K562 (cell line): ENCODE results near the gene THBS2. TPM values are rescaled to one million over a fixed set of nuclear protein-coding genes. Genes with fewer than 3 reads are reported as not detected.

Experiments
- ATAC-seq: fragments of 200-7000 bp; cut with Tn5 transposase; 3 replicates; pipeline ENCODE4 v1.9.1; 2020; ENCODE audit warnings: moderate library complexity
- BruUV-seq: library from RNA; stranded (reverse); fragments of 400-500 nt; replicated peaks from 2 replicates; lab custom pipeline; 2021; lab: Mats Ljungman, UMichigan
- CTCF ChIA-PET: fragments of 300-600 bp; formaldehyde crosslinking; extraction: SDS; loops from one replicate; lab custom pipeline; 2021; ENCODE audit warnings: low intra/inter-chr PET ratio; lab: Yijun Ruan, JAX
- POLR2A ChIA-PET: fragments of 300-600, 350-650 bp; sonication (Branson Sonifier 250); formaldehyde crosslinking; extraction: SDS; loops from one replicate; lab custom pipeline; 2021; ENCODE audit warnings: antibody characterized with exemption, inconsistent platforms; lab: Yijun Ruan, JAX
- DNase-seq, 4 experiments: peaks; one replicate each; pipeline versions ENCODE4 v3.0.0 to v3.0.0-alpha.2; 2011 to 2018; ENCODE audit warnings: low spot score in 3 of 4, mixed read lengths in 3 of 4; ENCODE audit errors: extremely low read depth in 1 of 4
- FAIRE-seq: peaks from 2 replicates; lab custom pipeline; 2011; peaks lifted over from hg19 to GRCh38; lab: Jason Lieb, UNC
- H2AFZ ChIP-seq: 2 replicates; pipeline ENCODE4 v1.6.0; 2011; ENCODE audit warnings: low read depth, low read length, control low read depth, inconsistent platforms
- H3K27ac ChIP-seq: fragments of 200-600 bp; 3 replicates; pipeline ENCODE4 v1.8.0; 2011; ENCODE audit warnings: low read depth, mild to moderate bottlenecking, control low read depth, inconsistent platforms, low read length, moderate library complexity, mixed read lengths; ENCODE audit errors: extremely low read depth
- H3K27me3 ChIP-seq, 2 experiments: fragments of 300-600 bp in 1 of 2; 2 replicates in 1 of 2; 3 replicates in 1 of 2; pipeline versions ENCODE4 v1.6.0 to v1.8.0; 2011; ENCODE audit warnings: inconsistent platforms in 2 of 2, low read length in 2 of 2, mild to moderate bottlenecking in 1 of 2, mixed read lengths in 1 of 2, moderate library complexity in 1 of 2; ENCODE audit not compliant: control insufficient read depth in 2 of 2, insufficient read depth in 2 of 2
- H3K36me3 ChIP-seq: fragments of 300-600 bp; 3 replicates; pipeline ENCODE4 v1.8.0; 2011; ENCODE audit warnings: mild to moderate bottlenecking, low read length, inconsistent platforms; ENCODE audit not compliant: control insufficient read depth, insufficient read depth
- H3K4me1 ChIP-seq, 2 experiments: fragments of 200-600 bp in 1 of 2; replicated peaks in 1 of 2; 2 replicates in 1 of 2; 3 replicates in 1 of 2; pipeline versions ENCODE4 v1.5.1 to v1.8.0; 2011; ENCODE audit warnings: inconsistent platforms in 2 of 2, low read length in 2 of 2, mild to moderate bottlenecking in 1 of 2, mixed read lengths in 1 of 2, moderate library complexity in 1 of 2; ENCODE audit not compliant: control insufficient read depth in 2 of 2, insufficient read depth in 2 of 2
- H3K4me2 ChIP-seq: 2 replicates; pipeline ENCODE4 v1.6.1; 2011; ENCODE audit warnings: low read length, control low read depth, inconsistent platforms, mixed read lengths; ENCODE audit not compliant: insufficient read depth
- H3K4me3 ChIP-seq: fragments of 200-600 bp; sonication (generic), shearing (Covaris generic); 2 replicates; pipeline ENCODE4 v1.5.1; 2016; ENCODE audit warnings: control low read depth, inconsistent platforms
- H3K79me2 ChIP-seq: fragments of 200-600 bp; 3 replicates; pipeline ENCODE4 v1.8.0; 2011; ENCODE audit warnings: low read length, inconsistent platforms; ENCODE audit not compliant: control insufficient read depth, insufficient read depth
- H3K9ac ChIP-seq, 2 experiments: 2 replicates each; pipeline versions ENCODE4 v1.6.0 to v1.6.1; 2011; ENCODE audit warnings: low read depth in 2 of 2, low read length in 2 of 2, control low read depth in 1 of 2, inconsistent platforms in 1 of 2, mild to moderate bottlenecking in 1 of 2, mixed read lengths in 1 of 2; ENCODE audit not compliant: insufficient read depth in 1 of 2
- H3K9me1 ChIP-seq: one replicate; pipeline ENCODE4 v1.6.0; 2011; ENCODE audit warnings: inconsistent platforms, mild to moderate bottlenecking, low read length, moderate library complexity; ENCODE audit not compliant: control insufficient read depth, insufficient read depth
- H3K9me3 ChIP-seq: replicated peaks from 2 replicates; pipeline ENCODE4 v1.5.1; 2011; ENCODE audit warnings: low read depth, low read length, inconsistent platforms; ENCODE audit not compliant: control insufficient read depth, insufficient read depth
- H4K20me1 ChIP-seq: replicated peaks from 2 replicates; pipeline ENCODE4 v1.6.1; 2011; ENCODE audit warnings: low read length, inconsistent platforms, mixed read lengths; ENCODE audit not compliant: control insufficient read depth, insufficient read depth
- AFF4 ChIP-seq: sonication (generic); formaldehyde crosslinking; IDR thresholded peaks from 2 replicates; pipeline ENCODE4 v1.8.0; 2023; ENCODE audit warnings: mild to moderate bottlenecking, missing genetic modification reagents
- BHLHE40 ChIP-seq: IDR thresholded peaks from 2 replicates; pipeline ENCODE4 v1.6.1; 2011; ENCODE audit warnings: low read length, improper control_type of control experiment
- FOXJ3 ChIP-seq: sonication (generic); formaldehyde crosslinking; IDR thresholded peaks from 2 replicates; pipeline ENCODE4 v1.4.0; 2020; ENCODE audit warnings: mild to moderate bottlenecking, missing genetic modification reagents
- TARDBP ChIP-seq: fragments of 450-650 bp; IDR thresholded peaks from 2 replicates; pipeline ENCODE4 v1.6.1; 2016
- TRIM24 ChIP-seq, 2 experiments: fragments of 450-650 bp; IDR thresholded peaks; 2 replicates each; pipeline ENCODE4 v1.6.1; 2016
- TSC22D4 ChIP-seq: fragments of 450-650 bp; IDR thresholded peaks from 2 replicates; pipeline ENCODE4 v1.6.1; 2016; ENCODE audit warnings: missing genetic modification characterization, missing biosample characterization, control low read depth
- ZBTB11 ChIP-seq, 3 experiments: fragments of 200-800 bp in 1 of 3; fragments of 250-450 bp in 1 of 3; fragments of 450-650 bp in 1 of 3; sonication (Bioruptor Pico) in 1 of 3; sonication (Bioruptor generic) in 1 of 3; formaldehyde crosslinking in 1 of 3; IDR thresholded peaks; 2 replicates each; pipeline versions ENCODE4 v1.6.1 to v1.8.0; 2016 to 2022; ENCODE audit warnings: mild to moderate bottlenecking in 2 of 3, missing genetic modification characterization in 2 of 3, missing compliant biosample characterization in 1 of 3, moderate library complexity in 1 of 3
- ZFX ChIP-seq: sonication (generic); formaldehyde crosslinking; IDR thresholded peaks from 2 replicates; pipeline ENCODE4 v1.8.0; 2022; ENCODE audit warnings: mild to moderate bottlenecking, missing genetic modification reagents, moderate library complexity
- ZNF518B ChIP-seq: fragments of 250-450 bp; sonication (Bioruptor Pico); IDR thresholded peaks from 2 replicates; pipeline ENCODE4 v1.5.0; 2021; ENCODE audit warnings: mild to moderate bottlenecking, moderate library complexity
- ZNF696 ChIP-seq: fragments of 250-450 bp; sonication (Bioruptor Pico); conservative IDR thresholded peaks from 2 replicates; pipeline ENCODE4 v1.4.0; 2020; ENCODE audit warnings: mild to moderate bottlenecking, moderate library complexity
- WGBS: fragments of 100-300 bp; shearing (Covaris generic); methylation state at CpG from one replicate; pipeline ENCODE4 v1.1.6; 2016; ENCODE audit warnings: low coverage, mixed read lengths; ENCODE audit not compliant: insufficient coverage; ENCODE audit errors: missing lambda C conversion rate; 5-methylcytosine and 5-hydroxymethylcytosine counted together
- in situ Hi-C: fragments of 300-500 bp; cut with MboI; formaldehyde crosslinking; loops from 4 replicates; pipeline ENCODE4 v1.15.0; 2018; ENCODE audit warnings: inconsistent platforms, mixed read lengths
- intact Hi-C: fragments of 100-400 bp; cut with micrococcal nuclease; formaldehyde crosslinking; loops from 2 replicates; pipeline ENCODE4 v1.14.2; 2022
- polyA plus RNA-seq, 8 experiments: library from polyadenylated mRNA; depleted of rRNA in 4 of 8; stranded (reverse) in 5 of 8; unstranded in 3 of 8; fragments of >200 nt; fragmentation: Nextera tagmentation in 2 of 8; fragmentation: Illumina TruSeq in 1 of 8; extraction: Ambion mirVana in 2 of 8; extraction: Trizol in 1 of 8; gene quantifications; 2 replicates each; pipeline versions ENCODE4 v1.2.1 to v1.2.3, GENCODE V29; 2011 to 2014; ENCODE audit warnings: inconsistent platforms in 1 of 8, missing spikeins in 1 of 8
- total RNA-seq, 7 experiments: library from RNA; depleted of rRNA in 6 of 7; stranded (reverse); fragments of >200 nt in 6 of 7; fragmentation: Illumina TruSeq in 2 of 7; extraction: Trizol in 2 of 7; gene quantifications; 2 replicates each; pipeline versions ENCODE4 v1.2.1 to v1.2.3, GENCODE V29; 2011 to 2021; ENCODE audit warnings: low replicate concordance in 1 of 7

THBS2 gene
- total and polyA plus RNA-seq, 9 of the 15 experiments (the other 6 are each of a cell fraction or from before 2014, with no cell fraction given) = 0.03 to 0.11 (median 0.03) TPM; not detected in 6

- no peak for DNase-seq
- Histone ChIP-seq H3K9me1 (peaks cover 2% of the 10 kb centered on the region), H3K9ac (no peak overlapping the region), H4K20me1 (peaks cover 5% of the 10 kb centered on the region; the same call in 1 of the 2 replicates), H3K4me1 (peaks cover 0 to 14% of the 10 kb centered on the region in 2 experiments; a peak in 1 of 5 replicates), H2AFZ (no peak overlapping the region), H3K4me3 (no peak overlapping the region), H3K27ac (no peak overlapping the region), H3K4me2 (no peak overlapping the region), H3K36me3 (no peaks in the 10 kb centered on the region), H3K79me2 (no peaks in the 10 kb centered on the region), H3K9me3 (no peaks in the 10 kb centered on the region), H3K27me3 (peaks cover 64 to 91% of the 10 kb centered on the region in 2 experiments)
- in situ Hi-C loops = no loop called here
- ChIA-PET POLR2A (interaction anchor here (0.7 to 1.5 kb wide), 2 partner anchors 16 to 24 kb away, joined by 3 read pairs; no protein-coding TSS in a partner anchor), CTCF (no interaction called here)
- under 1% methylated on average over 16 of the region's 17 CpGs for whole genome bisulfite sequencing
- no TSS peak for BruUV-seq
- no peak for FAIRE-seq
- no peak for ATAC-seq
- intact Hi-C loops = no loop called here
- no peak for TF ChIP-seq TSC22D4 (tag)
- no peak for TF ChIP-seq ZFX (CRISPR knock-in tag)
- TF ChIP-seq ZNF518B (CRISPR knock-in tag) = no peak
- TF ChIP-seq TARDBP = no peak
- no peak for TF ChIP-seq BHLHE40
- no peak for TF ChIP-seq ZBTB11 (CRISPR knock-in tag; IDR thresholded peaks at IDR 0.05)
- no peak for TF ChIP-seq ZNF696 (CRISPR knock-in tag)
- no peak for TF ChIP-seq AFF4 (CRISPR knock-in tag)
- no peak for TF ChIP-seq FOXJ3 (CRISPR knock-in tag)
- TF ChIP-seq TRIM24 (IDR thresholded peaks at IDR 0.05) = no peak
Observed at GRCh38 chr6:169169375-169169774, 84.3 kb downstream of the THBS2 start.
